HUES64 (cell line): ENCODE measurements around the gene DOLK.
"Not testable (repeated sequence)": the region's sequence is repeated elsewhere in the genome, so short reads cannot be mapped to it uniquely, and the experiment has no call there.

Experiments used
- H3K27ac ChIP-seq: 2 replicates; pipeline ENCODE4 v1.7.0; 2013; ENCODE audit warnings: low read depth, low read length, inconsistent platforms
- H3K27me3 ChIP-seq: 2 replicates; pipeline ENCODE4 v1.6.1; 2013; ENCODE audit warnings: mild to moderate bottlenecking, low read length; ENCODE audit not compliant: insufficient read depth
- H3K36me3 ChIP-seq: 2 replicates; pipeline ENCODE4 v1.6.1; 2013; ENCODE audit warnings: mild to moderate bottlenecking, low read length; ENCODE audit not compliant: insufficient read depth
- H3K4me1 ChIP-seq: 2 replicates; pipeline ENCODE4 v1.6.1; 2013; ENCODE audit warnings: mild to moderate bottlenecking, low read length, moderate library complexity; ENCODE audit not compliant: insufficient read depth
- H3K4me3 ChIP-seq: 2 replicates; pipeline ENCODE4 v1.5.1; 2013; ENCODE audit warnings: mild to moderate bottlenecking, low read length, moderate library complexity
- H3K9ac ChIP-seq: 2 replicates; pipeline ENCODE4 v1.6.1; 2013; ENCODE audit warnings: mild to moderate bottlenecking, low read depth, low read length
- H3K9me3 ChIP-seq: 2 replicates; pipeline ENCODE4 v1.6.1; 2013; ENCODE audit warnings: low read depth, low read length; ENCODE audit not compliant: insufficient read depth
- WGBS: fragments of 150-250, 120-280 bp; methylation state at CpG from one replicate; pipeline ENCODE4 v1.1.7; 2013; ENCODE audit warnings: missing lambda C conversion rate; 5-methylcytosine and 5-hydroxymethylcytosine counted together

The DOLK gene

DNA sequence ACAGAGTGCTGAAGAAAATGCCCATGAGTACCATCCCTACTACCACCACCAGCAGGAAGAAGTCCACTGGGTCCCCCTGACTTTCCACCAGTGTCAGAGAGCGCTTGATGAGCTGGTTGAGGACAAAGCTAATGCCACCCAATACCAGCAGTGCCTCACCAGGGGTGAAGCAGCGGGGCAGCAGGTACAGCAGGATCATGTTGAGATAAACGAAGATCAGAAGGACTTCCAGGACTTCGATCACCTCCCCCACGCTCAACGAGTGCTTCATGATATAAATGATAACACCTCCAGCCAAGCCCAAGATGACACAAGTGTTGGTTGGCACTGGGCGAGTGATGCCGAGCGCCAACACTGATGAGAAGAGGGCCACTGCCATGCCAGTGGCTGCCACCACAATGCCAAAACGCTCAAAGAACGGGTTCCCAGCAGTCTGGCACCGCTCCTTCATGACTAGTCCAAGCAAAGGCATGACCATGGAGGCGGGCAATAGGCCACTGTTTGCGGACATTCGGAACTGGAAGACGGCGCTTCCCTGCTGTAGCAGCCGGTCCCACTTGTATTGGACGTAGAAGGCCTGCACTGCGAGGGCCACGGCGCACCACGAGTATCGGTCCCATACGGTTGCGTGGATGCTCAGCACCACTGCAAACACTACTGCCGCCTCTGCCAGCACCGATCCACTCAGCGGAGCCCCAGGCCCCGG lies 679 bp downstream of the DOLK start:
- H3K27ac ChIP-seq: peak overlapping the region; percentile 83
- H3K9ac ChIP-seq: peak overlapping the region; percentile 95
- WGBS: 35% methylated on average over 30 of the region's 30 CpGs
- H3K9me3 ChIP-seq: no peaks in the 10 kb centered on the region
- H3K4me3 ChIP-seq: peak overlapping the region; percentile 79
- peaks cover 34% of the 10 kb centered on the region for H3K36me3 ChIP-seq
- no peaks in the 10 kb centered on the region for H3K27me3 ChIP-seq
- H3K4me1 ChIP-seq: no peaks in the 10 kb centered on the region

DNA sequence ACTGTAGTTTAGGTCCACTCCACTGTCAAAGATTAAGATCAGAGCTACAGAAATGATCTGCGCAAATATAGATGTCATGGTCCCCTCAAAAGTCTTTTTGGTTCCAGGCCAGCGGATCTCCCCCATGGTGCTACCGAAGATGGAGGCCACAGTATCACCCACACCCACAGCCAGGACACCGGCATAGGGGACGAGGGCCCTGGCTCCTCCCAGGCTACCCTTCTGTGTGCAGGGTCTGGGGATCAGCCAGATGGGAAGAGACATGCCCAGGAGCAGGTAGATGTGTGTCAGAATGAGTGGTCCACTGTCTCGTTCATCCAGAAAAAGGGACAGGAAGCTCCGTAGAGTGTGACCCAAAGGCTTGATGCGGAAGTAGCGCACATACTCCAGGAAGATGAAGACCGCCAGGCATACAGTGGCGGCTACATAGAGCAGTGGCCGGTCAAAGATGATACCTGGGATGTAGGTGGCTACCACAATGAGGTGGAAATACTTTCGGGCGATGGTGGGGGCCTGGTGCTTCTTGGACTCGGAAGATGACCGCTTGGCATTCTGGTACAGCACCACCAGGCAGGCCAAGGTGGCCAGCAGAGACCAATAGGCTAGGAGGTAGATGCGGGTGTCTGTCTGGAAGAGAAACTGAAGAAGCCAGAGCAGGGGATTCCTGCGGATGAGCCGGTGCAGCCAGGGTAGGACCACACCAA lies 1.5 kb downstream of the DOLK start:
- H3K9ac ChIP-seq: no peak overlapping the region
- peak overlapping the region; percentile 79; the same call in 1 of the 2 replicates for H3K4me3 ChIP-seq

DNA sequence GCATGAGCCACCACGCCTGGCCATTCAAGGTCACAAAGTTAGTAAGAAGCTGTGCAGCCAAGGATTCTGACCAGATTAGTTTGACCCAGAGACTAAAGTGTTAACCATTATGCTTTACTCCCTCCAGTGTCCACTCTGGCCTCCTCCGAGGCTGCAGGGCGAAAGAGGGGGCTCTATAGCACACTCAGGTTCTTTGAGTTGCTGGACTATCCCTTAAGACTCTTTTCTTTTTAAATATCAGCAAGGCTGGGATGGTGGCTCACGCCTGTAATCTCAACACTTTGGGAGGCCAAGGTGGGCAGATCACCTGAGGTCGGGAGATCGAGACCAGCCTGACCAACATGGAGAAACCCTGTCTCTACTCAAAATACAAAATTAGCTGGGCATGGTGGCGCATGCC lies 2.4 kb downstream of the DOLK start:
- H3K27ac ChIP-seq, H3K27me3 ChIP-seq, H3K4me1 ChIP-seq, H3K4me3 ChIP-seq, H3K9ac ChIP-seq, H3K9me3 ChIP-seq: not testable (repeated sequence)
- 96% methylated on average over 7 of the region's 7 CpGs for WGBS
- H3K36me3 ChIP-seq: peaks cover 19% of the 10 kb centered on the region

More for the DNA sequence above, 1.5 kb downstream of the DOLK start:
- Histone ChIP-seq H3K4me1 (no peaks in the 10 kb centered on the region), H3K27ac (no peak overlapping the region), H3K36me3 (peaks cover 28% of the 10 kb centered on the region), H3K9me3 (no peaks in the 10 kb centered on the region), H3K27me3 (no peaks in the 10 kb centered on the region)
- WGBS: 95% methylated on average over 19 of the region's 19 CpGs

DNA sequence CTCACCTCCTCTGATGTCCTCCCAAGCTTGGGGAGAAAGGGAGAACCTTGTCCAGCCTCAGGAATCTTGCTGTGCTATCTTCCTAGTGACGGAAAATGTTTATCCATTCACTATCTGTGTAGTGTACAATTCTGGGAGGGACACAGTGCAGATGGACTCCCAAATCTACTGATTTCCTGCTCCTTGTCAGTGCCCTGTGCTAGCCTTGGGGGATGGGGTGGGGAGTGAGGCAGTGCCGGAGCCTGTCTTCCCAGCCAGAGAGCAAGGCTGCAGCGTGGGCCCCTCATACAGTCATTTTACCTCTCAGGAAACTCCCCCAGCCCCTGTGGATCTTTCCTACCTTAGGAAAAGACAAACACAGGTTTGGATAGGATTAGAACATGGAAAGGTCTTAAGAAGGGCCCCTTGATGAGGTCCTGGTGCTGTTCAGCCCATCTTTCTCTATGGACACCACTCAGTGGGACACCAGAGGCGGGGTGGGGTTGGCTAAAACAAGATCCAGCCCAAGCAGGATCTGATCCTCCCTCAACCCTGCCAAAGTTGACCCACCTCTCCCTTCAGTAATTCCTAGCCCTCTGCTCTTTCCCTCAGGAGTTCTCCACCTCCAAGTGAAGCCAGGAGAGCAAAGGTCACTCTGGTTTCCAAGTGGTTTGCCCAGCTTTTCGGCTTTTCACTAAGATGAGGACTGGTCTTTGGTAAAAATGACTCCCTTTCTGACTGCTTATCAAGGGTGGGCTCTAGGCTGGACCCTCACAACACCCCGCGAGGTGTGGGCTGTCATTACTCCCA lies 3.4 kb downstream of the DOLK start:
- Histone ChIP-seq H3K9me3 (no peaks in the 10 kb centered on the region), H3K9ac (no peak overlapping the region), H3K4me3 (no peak overlapping the region), H3K27me3 (no peaks in the 10 kb centered on the region), H3K36me3 (peaks cover 11% of the 10 kb centered on the region; the same call in 1 of the 2 replicates), H3K4me1 (no peaks in the 10 kb centered on the region), H3K27ac (no peak overlapping the region)
- WGBS: 96% methylated on average over 7 of the region's 7 CpGs

GRCh38 chr9:128940946-128941755 lies 6.3 kb downstream of the DOLK start:
- no peaks in the 10 kb centered on the region for H3K9me3 ChIP-seq
- H3K9ac ChIP-seq: no peak overlapping the region
- H3K36me3 ChIP-seq: peaks cover 8% of the 10 kb centered on the region; the same call in 1 of the 2 replicates
- H3K27me3 ChIP-seq: no peaks in the 10 kb centered on the region
- H3K4me1 ChIP-seq: no peaks in the 10 kb centered on the region
- H3K4me3 ChIP-seq: no peak overlapping the region
- WGBS: 93% methylated on average over 12 of the region's 12 CpGs
- no peak overlapping the region for H3K27ac ChIP-seq

DNA sequence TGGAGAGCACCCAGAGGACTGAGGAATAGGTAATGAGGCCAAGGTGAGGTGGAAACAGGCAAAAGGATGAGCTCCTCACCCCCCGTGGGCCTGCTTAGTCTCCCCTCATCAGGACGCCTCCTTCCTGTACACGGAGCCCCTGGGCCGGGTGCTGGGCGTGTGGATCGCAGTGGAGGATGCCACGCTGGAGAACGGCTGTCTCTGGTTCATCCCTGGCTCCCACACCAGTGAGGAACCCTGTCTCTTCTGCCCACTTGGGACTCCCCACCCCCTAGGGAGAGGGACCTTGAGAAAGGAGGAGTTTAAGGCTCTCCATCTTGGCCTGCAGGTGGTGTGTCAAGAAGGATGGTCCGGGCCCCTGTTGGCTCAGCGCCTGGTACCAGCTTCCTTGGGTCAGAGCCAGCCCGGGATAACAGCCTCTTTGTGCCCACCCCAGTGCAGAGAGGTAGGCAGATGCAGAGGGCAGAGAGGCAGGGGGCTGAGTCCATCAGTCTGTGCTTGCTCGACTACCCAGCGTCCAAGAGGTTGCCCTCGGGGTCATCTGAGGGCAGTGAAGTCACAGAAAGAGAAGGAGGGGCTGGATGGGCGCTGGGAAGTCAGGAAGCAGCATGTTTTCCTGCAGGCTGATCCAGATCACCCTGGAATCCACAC lies 7.0 kb downstream of the DOLK start:
- Histone ChIP-seq H3K27me3 (no peaks in the 10 kb centered on the region), H3K4me1 (no peaks in the 10 kb centered on the region), H3K4me3 (no peak overlapping the region), H3K27ac (no peak overlapping the region), H3K9ac (no peak overlapping the region; the same call in 1 of the 2 replicates), H3K36me3 (peaks cover under 1% of the 10 kb centered on the region; the same call in 1 of the 2 replicates), H3K9me3 (no peaks in the 10 kb centered on the region)
- WGBS: 83% methylated on average over 15 of the region's 15 CpGs

GRCh38 chr9:128937310-128938165 lies 9.9 kb downstream of the DOLK start:
- Histone ChIP-seq H3K9ac (no peak overlapping the region), H3K27me3 (no peaks in the 10 kb centered on the region), H3K27ac (no peak overlapping the region), H3K4me3 (no peak overlapping the region), H3K9me3 (no peaks in the 10 kb centered on the region), H3K4me1 (no peaks in the 10 kb centered on the region), H3K36me3 (no peaks in the 10 kb centered on the region)
- WGBS: 94% methylated on average over 9 of the region's 9 CpGs

DNA sequence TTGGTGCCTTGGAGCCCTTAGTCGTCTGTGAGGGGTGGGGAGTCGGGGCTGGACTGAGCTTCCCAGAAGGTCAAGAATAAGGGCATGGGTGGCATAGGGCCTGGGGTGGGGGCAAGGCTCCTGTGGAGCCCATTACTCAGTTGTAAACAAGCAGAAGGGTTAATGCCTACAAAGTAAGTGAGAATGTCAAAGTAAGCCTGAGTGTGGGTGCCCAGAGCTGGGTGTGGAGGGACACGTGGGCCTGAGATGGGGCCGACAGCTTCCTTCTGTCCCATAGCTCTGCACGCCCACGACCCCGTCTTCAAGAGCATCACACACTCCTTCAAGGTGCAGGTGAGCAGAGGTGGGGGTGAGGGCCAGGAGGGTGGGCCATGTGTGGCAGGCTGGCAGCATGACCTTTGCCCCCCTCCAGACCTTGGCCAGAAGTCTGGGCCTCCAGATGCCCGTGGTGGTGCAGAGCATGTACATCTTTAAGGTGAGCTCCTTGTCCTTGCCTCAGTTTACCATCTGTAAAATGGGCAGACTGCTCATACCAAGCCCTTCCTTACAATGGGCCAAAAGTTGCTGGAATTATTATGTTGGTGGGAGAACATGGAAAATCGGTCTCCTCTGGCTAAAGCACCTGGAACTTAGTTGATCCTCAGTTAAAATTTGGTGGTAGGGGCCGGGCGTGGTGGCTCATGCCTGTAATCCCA lies 11.1 kb downstream of the DOLK start:
- 93% methylated on average over 11 of the region's 11 CpGs for WGBS

GRCh38 chr9:128933731-128934130 lies 13.7 kb downstream of the DOLK start:
- 93% methylated on average over 5 of the region's 5 CpGs for WGBS
- Histone ChIP-seq H3K27ac (no peak overlapping the region), H3K27me3 (no peaks in the 10 kb centered on the region), H3K4me1 (no peaks in the 10 kb centered on the region), H3K9me3 (no peaks in the 10 kb centered on the region), H3K9ac (no peak overlapping the region), H3K36me3 (no peaks in the 10 kb centered on the region), H3K4me3 (no peak overlapping the region)

More for the DNA sequence above, 11.1 kb downstream of the DOLK start:
- H3K9ac ChIP-seq: no peak overlapping the region
- H3K27me3 ChIP-seq: no peaks in the 10 kb centered on the region
- H3K27ac ChIP-seq: no peak overlapping the region
- no peaks in the 10 kb centered on the region for H3K4me1 ChIP-seq
- H3K36me3 ChIP-seq: no peaks in the 10 kb centered on the region
- H3K9me3 ChIP-seq: no peaks in the 10 kb centered on the region
- no peak overlapping the region for H3K4me3 ChIP-seq
